Spleen (tissue), 11 donors: ENCODE data around the gene AGRN. TPM values are rescaled to one million over a fixed set of nuclear protein-coding genes. Genes with fewer than 3 reads are reported as not detected.

Source experiments
- DNase-seq: peaks from one replicate; pipeline ENCODE4 v3.0.0-alpha.2; 2020
- H3K27ac ChIP-seq, 8 donors: fragments of 200-600 bp; sonication (generic) in 7 of 8; 1 replicate in 4 of 8; 2 replicates in 4 of 8; pipeline versions ENCODE4 v1.5.0 to v1.8.0; 2016 to 2021; ENCODE audit warnings: inconsistent platforms in 4 of 8, mild to moderate bottlenecking in 4 of 8, moderate library complexity in 1 of 8
- H3K27me3 ChIP-seq, 7 donors: fragments of 200-600 bp; sonication (generic) in 6 of 7; replicated peaks in 1 of 7; 1 replicate in 4 of 7; 2 replicates in 3 of 7; pipeline versions ENCODE4 v1.5.0 to v1.8.0; 2016 to 2021; ENCODE audit warnings: inconsistent platforms in 3 of 7, mild to moderate bottlenecking in 1 of 7
- H3K36me3 ChIP-seq, 6 donors: fragments of 200-600 bp; sonication (generic) in 5 of 6; 1 replicate in 4 of 6; 2 replicates in 2 of 6; pipeline versions ENCODE4 v1.5.0 to v1.8.0; 2016 to 2021; ENCODE audit warnings: inconsistent platforms in 2 of 6
- H3K4me1 ChIP-seq, 6 donors: fragments of 200-600 bp; sonication (generic) in 5 of 6; 1 replicate in 3 of 6; 2 replicates in 3 of 6; pipeline versions ENCODE4 v1.5.0 to v1.8.0; 2016 to 2021; ENCODE audit warnings: inconsistent platforms in 3 of 6
- H3K4me3 ChIP-seq, 8 donors: fragments of 200-600 bp; sonication (generic) in 7 of 8; 1 replicate in 4 of 8; 2 replicates in 4 of 8; pipeline versions ENCODE4 v1.5.0 to v1.8.0; 2016 to 2021; ENCODE audit warnings: inconsistent platforms in 4 of 8, mild to moderate bottlenecking in 4 of 8, moderate library complexity in 2 of 8
- H3K9me3 ChIP-seq, 8 donors: fragments of 200-600 bp; sonication (generic) in 7 of 8; 1 replicate in 4 of 8; 2 replicates in 4 of 8; pipeline versions ENCODE4 v1.5.0 to v1.8.0; 2016 to 2021; ENCODE audit warnings: inconsistent platforms in 4 of 8
- POLR2A ChIP-seq, 3 donors: fragments of 450-650 bp; IDR thresholded peaks; one replicate each; pipeline ENCODE4 v1.5.1; 2017; ENCODE audit warnings: antibody characterized with exemption in 3 of 3, mild to moderate bottlenecking in 1 of 3
- POLR2AphosphoS5 ChIP-seq, 3 donors: sonication (generic); formaldehyde crosslinking; IDR thresholded peaks; one replicate each; pipeline ENCODE4 v1.5.1; 2017; ENCODE audit warnings: antibody characterized with exemption in 3 of 3
- WGBS, 5 donors: extraction: QIAGEN DNeasy Blood & Tissue Kit in 3 of 5; methylation state at CpG; one replicate each; pipeline versions ENCODE4 v1.1.5 to v1.1.7; 2013 to 2018; 5-methylcytosine and 5-hydroxymethylcytosine counted together
- intact Hi-C: fragments of 100-400 bp; cut with DNase I; formaldehyde crosslinking; loops from one replicate; pipeline ENCODE4 v1.15.0; 2023; ENCODE audit warnings: low total_unique reads
- polyA plus RNA-seq, 3 donors: library from polyadenylated mRNA; stranded (reverse); fragments of 200-250 nt; gene quantifications; one replicate each; pipeline ENCODE4 v1.2.1, GENCODE V29; 2013
- total RNA-seq, 7 donors: library from RNA; depleted of rRNA in 3 of 7; stranded (reverse); fragments of >200 nt in 3 of 7; fragmentation: NEBNext Ultra II Directional in 4 of 7; extraction: Animal tissue kit (Norgen Biotek cat#: 25700) in 4 of 7; gene quantifications; one replicate each; pipeline versions ENCODE4 v1.1.0 to v1.2.1, GENCODE V29; 2016 to 2021
- TF ChIP-seq, protein P1 (sequence below), 11 experiments: fragments of 200-600 bp in 7 of 11; fragments of 450-650 bp in 4 of 11; sonication (generic) in 4 of 11; IDR thresholded peaks in 8 of 11; conservative IDR thresholded peaks in 3 of 11; 1 replicate in 7 of 11; 2 replicates in 4 of 11; pipeline versions ENCODE4 v1.4.0 to v1.8.0; 2016 to 2021; ENCODE audit warnings: antibody characterized with exemption in 11 of 11, inconsistent platforms in 4 of 11, mild to moderate bottlenecking in 1 of 11
- donor health status: healthy with polysubstance abuse.
- donor health status: DM: no; HTN: no; CAD: no; lungs with moderate emphysema.
- donor health status: DM: no; HTN: no; CAD: no.
- donor health status: Bipolar disorder and iron deficiency.
- donor health status: healthy.
- donor health status: DM: no; HTN: no; CAD: no.
- donor health status: DM: yes; HTN: yes; CAD: no.

The AGRN gene
- total and polyA plus RNA-seq, 10 donors, result 4.6 to 27.2 (median 14.5) TPM

DNA sequence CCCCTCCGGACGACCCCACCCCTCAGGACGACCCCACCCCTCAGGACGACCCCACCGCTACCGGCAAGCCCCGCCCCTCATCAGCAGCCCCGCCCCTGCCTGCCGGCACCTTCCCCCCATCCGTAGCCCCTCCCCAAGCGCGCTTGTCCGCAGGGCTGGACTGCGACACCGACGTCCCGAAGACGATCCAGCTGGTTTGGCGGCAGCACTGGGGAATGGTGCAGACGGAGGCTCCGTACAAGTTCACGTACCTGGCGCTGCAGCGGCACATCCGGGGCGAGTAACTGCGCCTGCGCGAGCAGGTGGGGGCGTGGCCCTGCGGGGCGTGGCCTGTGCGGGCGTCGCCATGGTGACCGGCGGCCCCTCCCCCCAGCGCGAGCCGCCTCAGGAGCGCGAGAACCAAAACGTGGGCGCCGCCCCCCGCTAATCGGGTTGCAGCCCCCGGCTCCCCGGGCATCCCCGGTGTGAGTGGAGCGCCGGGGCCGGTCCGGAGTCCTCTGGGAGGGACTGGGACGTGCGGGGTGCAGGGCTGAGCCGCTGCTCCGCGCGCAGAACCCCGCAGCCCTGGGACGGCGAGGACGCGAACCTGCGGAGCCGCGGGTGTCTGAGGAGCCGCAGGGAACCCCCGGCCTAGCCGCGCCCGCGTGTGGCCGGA lies 49.3 kb downstream of the AGRN start:
- intact Hi-C loops, result no loop called here
- Histone ChIP-seq H3K4me1 (peaks cover 8 to 40% (median 29%) of the 10 kb centered on the region in 6 donors), H3K27me3 (peaks cover 0 to 87% (median 47%) of the 10 kb centered on the region in 7 donors), H3K36me3 (no peaks in the 10 kb centered on the region), H3K27ac (peak overlapping the region in 6 of 8 donors; percentile 6 to 83 (median 66)), H3K9me3 (no peaks in the 10 kb centered on the region), H3K4me3 (peak overlapping the region; percentile 20 to 78 (median 60))
- TF ChIP-seq, protein P1, sequence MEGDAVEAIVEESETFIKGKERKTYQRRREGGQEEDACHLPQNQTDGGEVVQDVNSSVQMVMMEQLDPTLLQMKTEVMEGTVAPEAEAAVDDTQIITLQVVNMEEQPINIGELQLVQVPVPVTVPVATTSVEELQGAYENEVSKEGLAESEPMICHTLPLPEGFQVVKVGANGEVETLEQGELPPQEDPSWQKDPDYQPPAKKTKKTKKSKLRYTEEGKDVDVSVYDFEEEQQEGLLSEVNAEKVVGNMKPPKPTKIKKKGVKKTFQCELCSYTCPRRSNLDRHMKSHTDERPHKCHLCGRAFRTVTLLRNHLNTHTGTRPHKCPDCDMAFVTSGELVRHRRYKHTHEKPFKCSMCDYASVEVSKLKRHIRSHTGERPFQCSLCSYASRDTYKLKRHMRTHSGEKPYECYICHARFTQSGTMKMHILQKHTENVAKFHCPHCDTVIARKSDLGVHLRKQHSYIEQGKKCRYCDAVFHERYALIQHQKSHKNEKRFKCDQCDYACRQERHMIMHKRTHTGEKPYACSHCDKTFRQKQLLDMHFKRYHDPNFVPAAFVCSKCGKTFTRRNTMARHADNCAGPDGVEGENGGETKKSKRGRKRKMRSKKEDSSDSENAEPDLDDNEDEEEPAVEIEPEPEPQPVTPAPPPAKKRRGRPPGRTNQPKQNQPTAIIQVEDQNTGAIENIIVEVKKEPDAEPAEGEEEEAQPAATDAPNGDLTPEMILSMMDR (IDR thresholded peaks at IDR 0.05 in 8 of 11, conservative IDR thresholded peaks at IDR 0.05 in 3 of 11), result no peak
- TF ChIP-seq POLR2AphosphoS5 (IDR thresholded peaks at IDR 0.05), result peak; percentile 85 to 91 (median 87)
- no peak for TF ChIP-seq POLR2A (IDR thresholded peaks at IDR 0.05)
- 1 to 3% (median 3%) methylated on average over 21 to 75 of the region's 75 CpGs for WGBS, 5 donors
- DNase-seq, result peak; percentile 95

- peak in 2 of 3 donors; percentile 22 to 45 for TF ChIP-seq POLR2AphosphoS5 (IDR thresholded peaks at IDR 0.05)
- TF ChIP-seq, protein P1 (IDR thresholded peaks at IDR 0.05 in 8 of 11, conservative IDR thresholded peaks at IDR 0.05 in 3 of 11), result no peak
- H3K4me1 ChIP-seq, result peaks cover 6 to 36% (median 25%) of the 10 kb centered on the region in 6 donors
- H3K27me3 ChIP-seq, result peaks cover 0 to 90% (median 50%) of the 10 kb centered on the region in 7 donors
- peak overlapping the region; percentile 8 to 78 (median 60) for H3K4me3 ChIP-seq
- H3K36me3 ChIP-seq, result no peaks in the 10 kb centered on the region
- WGBS, 5 donors, result 55 to 64% (median 59%) methylated on average over 12 to 40 of the region's 40 CpGs
- H3K27ac ChIP-seq, result peak overlapping the region in 6 of 8 donors; percentile 6 to 83 (median 66)
- intact Hi-C loops, result no loop called here
- peak; percentile 89 for DNase-seq
- H3K9me3 ChIP-seq, result no peaks in the 10 kb centered on the region
Measured at GRCh38 chr1:1069711-1070676, 50.1 kb downstream of the AGRN start.

DNA sequence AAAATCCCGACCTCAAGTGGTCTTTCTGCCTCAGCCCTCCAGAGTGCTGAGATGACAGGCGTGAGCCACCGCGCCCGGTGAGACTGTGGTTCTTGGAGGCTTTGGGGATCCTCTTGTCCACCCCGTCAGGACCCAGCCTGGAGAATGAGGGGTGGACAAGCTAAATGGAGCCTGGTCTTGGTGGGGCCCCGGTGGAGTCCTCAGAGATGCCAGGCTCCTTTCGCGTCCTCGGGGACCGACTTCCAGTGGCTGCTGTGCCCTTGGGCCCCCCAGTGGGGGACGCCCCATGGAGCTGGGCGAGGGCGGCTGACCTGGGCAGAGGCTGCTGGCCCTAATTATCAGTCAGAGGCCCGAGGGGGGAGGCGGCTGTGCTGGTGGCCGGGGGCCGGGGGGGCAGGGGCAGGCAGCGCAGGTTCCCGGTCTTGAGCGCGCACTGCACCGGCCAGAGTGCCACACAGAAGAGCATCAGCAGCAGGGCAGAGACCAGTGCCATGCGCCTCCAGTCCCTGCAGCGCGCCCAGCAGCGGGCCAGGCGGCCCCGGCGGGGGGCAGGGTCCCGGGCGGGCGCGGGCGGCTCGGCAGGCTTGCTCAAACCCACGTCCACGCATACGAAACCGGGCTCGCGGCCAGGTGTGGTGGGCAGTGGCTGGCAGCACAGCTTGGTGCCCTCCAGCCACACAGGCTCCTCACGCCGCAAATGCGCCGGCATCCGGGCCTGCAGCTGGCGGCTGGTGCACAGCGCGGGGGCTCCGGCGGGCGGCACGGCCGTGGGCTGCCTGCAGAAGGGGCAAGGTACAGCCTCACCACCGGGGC lies 51.8 kb downstream of the AGRN start:
- peaks cover 6 to 36% (median 25%) of the 10 kb centered on the region in 6 donors for H3K4me1 ChIP-seq
- TF ChIP-seq, protein P1 (IDR thresholded peaks at IDR 0.05 in 8 of 11, conservative IDR thresholded peaks at IDR 0.05 in 3 of 11), result no peak
- TF ChIP-seq POLR2AphosphoS5 (IDR thresholded peaks at IDR 0.05) (no peak), POLR2A (IDR thresholded peaks at IDR 0.05) (no peak)
- H3K27ac ChIP-seq, result no peak overlapping the region
- WGBS, 5 donors, result 83 to 90% (median 86%) methylated on average over 22 to 56 of the region's 56 CpGs
- peaks cover 0 to 93% (median 55%) of the 10 kb centered on the region in 7 donors for H3K27me3 ChIP-seq
- H3K9me3 ChIP-seq, result no peaks in the 10 kb centered on the region
- H3K36me3 ChIP-seq, result no peaks in the 10 kb centered on the region
- intact Hi-C loops, result no loop called here
- H3K4me3 ChIP-seq, result no peak overlapping the region
- no peak for DNase-seq
